Stimulated activated CD8-positive, alpha-beta memory T cell treated with anti-CD3 and anti-CD28 coated beads, Interleukin-7, amount 100 ng/mL, for 48 hours (primary cell): ENCODE results near the gene MBTPS1.

Experiments used
- DNase-seq, 2 donors: peaks; one replicate each; pipeline ENCODE4 v3.0.0-alpha.2; 2020; ENCODE audit warnings: low read depth in 1 of 2; ENCODE audit errors: extremely low read depth in 1 of 2

The MBTPS1 gene

GRCh38 chr16:84014570-84015327 lies 102.0 kb downstream of the MBTPS1 start:
- no peak for DNase-seq

GRCh38 chr16:84013787-84014569 lies 102.8 kb downstream of the MBTPS1 start:
- peak; percentile 31 to 77 for DNase-seq

DNA sequence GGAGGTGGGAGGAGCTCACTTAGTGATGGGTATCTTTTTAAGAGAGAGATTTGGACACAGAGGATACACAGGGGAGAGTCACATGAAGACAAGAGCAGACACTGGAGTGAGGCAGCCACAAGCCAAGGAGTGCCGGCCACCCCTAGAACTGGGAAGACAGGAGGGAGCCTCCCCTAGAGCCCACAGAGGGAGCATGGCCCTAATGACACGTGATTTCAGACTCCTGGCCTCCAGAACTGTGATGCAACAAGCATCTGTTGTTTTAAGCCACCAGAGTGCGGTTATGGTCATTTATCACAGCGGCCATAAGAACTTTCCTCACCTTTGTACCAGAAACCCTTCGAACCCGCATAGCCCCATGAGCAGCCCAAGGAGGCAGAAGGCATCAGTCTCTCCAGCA lies 107.5 kb downstream of the MBTPS1 start:
- no peak for DNase-seq

GRCh38 chr16:84007965-84008364 lies 108.8 kb downstream of the MBTPS1 start:
- DNase-seq, result no peak

DNA sequence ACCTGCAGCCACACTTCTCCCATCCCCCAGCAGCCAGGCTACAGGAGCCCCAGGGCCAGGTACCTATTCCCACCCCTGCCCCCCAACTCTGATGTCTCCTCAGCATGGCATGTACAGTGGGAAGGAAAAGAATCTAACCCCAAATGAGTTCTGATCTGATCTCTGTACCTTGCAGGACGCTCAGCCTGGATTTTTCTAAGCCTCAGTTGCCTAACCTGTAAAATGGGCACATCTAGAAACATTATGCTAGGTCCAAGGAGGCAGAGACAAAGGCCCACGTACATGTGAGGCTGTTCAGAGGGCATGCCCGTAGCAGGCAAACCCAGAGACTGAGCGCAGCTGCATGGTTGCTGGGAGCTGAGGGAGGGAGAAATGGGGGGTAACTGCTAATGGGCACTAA lies 109.2 kb downstream of the MBTPS1 start:
- DNase-seq, result no peak

- DNase-seq, result no peak
Observed at GRCh38 chr16:84005391-84005790, 111.4 kb downstream of the MBTPS1 start.

- no peak for DNase-seq
Observed at GRCh38 chr16:84004442-84004841, 112.3 kb downstream of the MBTPS1 start.
